ENCODE data around the gene ZNF684. TPM values are rescaled to one million over a fixed set of nuclear protein-coding genes. Genes with fewer than 3 reads are reported as not detected.
A peak's percentile ranks its signal among the peaks of the same experiment; 100 is the strongest.
"Not testable (repeated sequence)": the region's sequence is repeated elsewhere in the genome, so short reads cannot be mapped to it uniquely, and the experiment has no call there.

ZNF684 gene
- 9.2 and 16.0 TPM in 2 replicates for total RNA-seq (2014; rRNA removed; shearing (Covaris generic))

- Histone ChIP-seq H3K27me3 (ENCODE audit: control insufficient read depth, insufficient read depth, low read length) (no peaks in the 10 kb centered on the region), H3K4me3 (ENCODE audit: insufficient read depth, low read depth, low read length) (peak within 1 kb of the TSS; percentile 72), H3K36me3 (replicated peaks; ENCODE audit: control insufficient read depth, insufficient read depth, low read length) (no peaks in the 10 kb centered on the region)
- peak; percentile 90 for DNase-seq
These were observed at the start of gene ZNF684 for GRCh38 chr1:40531381-40532061. TSS of gene ZNF684 (plus strand) at chr1:40531637. CDS start at chr1:40533167, 1,530 bp downstream.

- Histone ChIP-seq H3K27me3 (ENCODE audit: control insufficient read depth, insufficient read depth, low read length) (no peaks in the 10 kb centered on the region), H3K4me3 (ENCODE audit: insufficient read depth, low read depth, low read length) (no peak overlapping the region), H3K36me3 (replicated peaks; ENCODE audit: control insufficient read depth, insufficient read depth, low read length) (peaks cover 5% of the 10 kb centered on the region)
- DNase-seq = no peak
These were observed 36.0 kb upstream of the ZNF684 start for GRCh38 chr1:40495315-40495903.

- DNase-seq; H3K36me3 ChIP-seq (replicated peaks; ENCODE audit: control insufficient read depth, insufficient read depth, low read length); H3K4me3 ChIP-seq (ENCODE audit: insufficient read depth, low read depth, low read length); H3K27me3 ChIP-seq (ENCODE audit: control insufficient read depth, insufficient read depth, low read length): not testable (repeated sequence)
These were observed 28.8 kb upstream of the ZNF684 start for GRCh38 chr1:40502651-40503050.

GRCh38 chr1:40507973-40508372 lies 23.5 kb upstream of the ZNF684 start:
- no peak for DNase-seq
- Histone ChIP-seq H3K27me3 (ENCODE audit: control insufficient read depth, insufficient read depth, low read length) (peaks cover 17% of the 10 kb centered on the region), H3K4me3 (ENCODE audit: insufficient read depth, low read depth, low read length) (peak overlapping the region; percentile 87), H3K36me3 (replicated peaks; ENCODE audit: control insufficient read depth, insufficient read depth, low read length) (no peaks in the 10 kb centered on the region)

- no peaks in the 10 kb centered on the region for H3K36me3 ChIP-seq (replicated peaks; ENCODE audit: control insufficient read depth, insufficient read depth, low read length)
- peak; percentile 76 for DNase-seq
- peak within 1 kb of the TSS; percentile 87 for H3K4me3 ChIP-seq (ENCODE audit: insufficient read depth, low read depth, low read length)
- H3K27me3 ChIP-seq (ENCODE audit: control insufficient read depth, insufficient read depth, low read length) = peaks cover 17% of the 10 kb centered on the region
These were observed 22.8 kb upstream of the ZNF684 start, which contains the start of gene EXO5 for GRCh38 chr1:40508375-40509341. TSS of gene EXO5 (plus strand) at chr1:40508767. CDS start at chr1:40514545, 5,778 bp downstream.

GRCh38 chr1:40519517-40519916 lies 11.9 kb upstream of the ZNF684 start:
- Histone ChIP-seq H3K27me3 (ENCODE audit: control insufficient read depth, insufficient read depth, low read length) (no peaks in the 10 kb centered on the region), H3K36me3 (replicated peaks; ENCODE audit: control insufficient read depth, insufficient read depth, low read length) (no peaks in the 10 kb centered on the region; the same call in none of the 2 replicates), H3K4me3 (ENCODE audit: insufficient read depth, low read depth, low read length) (no peak overlapping the region)
- no peak for DNase-seq

GRCh38 chr1:40530735-40531380 lies 579 bp upstream of the ZNF684 start:
- H3K36me3 ChIP-seq (replicated peaks; ENCODE audit: control insufficient read depth, insufficient read depth, low read length) = no peaks in the 10 kb centered on the region
- H3K4me3 ChIP-seq (ENCODE audit: insufficient read depth, low read depth, low read length) = peak overlapping the region; percentile 72
- no peak for DNase-seq
- no peaks in the 10 kb centered on the region for H3K27me3 ChIP-seq (ENCODE audit: control insufficient read depth, insufficient read depth, low read length)

- Histone ChIP-seq H3K36me3 (replicated peaks; ENCODE audit: control insufficient read depth, insufficient read depth, low read length) (no peaks in the 10 kb centered on the region), H3K4me3 (ENCODE audit: insufficient read depth, low read depth, low read length) (peak overlapping the region; percentile 72), H3K27me3 (ENCODE audit: control insufficient read depth, insufficient read depth, low read length) (no peaks in the 10 kb centered on the region)
- no peak for DNase-seq
These were observed 589 bp downstream of the ZNF684 start for GRCh38 chr1:40532062-40532389.

GRCh38 chr1:40532844-40533424 lies 1.5 kb downstream of the ZNF684 start:
- Histone ChIP-seq H3K4me3 (ENCODE audit: insufficient read depth, low read depth, low read length) (no peak overlapping the region), H3K36me3 (replicated peaks; ENCODE audit: control insufficient read depth, insufficient read depth, low read length) (no peaks in the 10 kb centered on the region), H3K27me3 (ENCODE audit: control insufficient read depth, insufficient read depth, low read length) (no peaks in the 10 kb centered on the region)
- DNase-seq = peak; percentile 58

GRCh38 chr1:40534589-40534988 lies 3.2 kb downstream of the ZNF684 start:
- DNase-seq = no peak
- Histone ChIP-seq H3K36me3 (replicated peaks; ENCODE audit: control insufficient read depth, insufficient read depth, low read length) (no peaks in the 10 kb centered on the region), H3K27me3 (ENCODE audit: control insufficient read depth, insufficient read depth, low read length) (no peaks in the 10 kb centered on the region), H3K4me3 (ENCODE audit: insufficient read depth, low read depth, low read length) (no peak overlapping the region)

- Histone ChIP-seq H3K27me3 (ENCODE audit: control insufficient read depth, insufficient read depth, low read length) (no peaks in the 10 kb centered on the region), H3K36me3 (replicated peaks; ENCODE audit: control insufficient read depth, insufficient read depth, low read length) (no peaks in the 10 kb centered on the region), H3K4me3 (ENCODE audit: insufficient read depth, low read depth, low read length) (no peak overlapping the region)
- no peak for DNase-seq
These were observed 4.3 kb downstream of the ZNF684 start for GRCh38 chr1:40535732-40536131.

- no peaks in the 10 kb centered on the region; the same call in 1 of the 2 replicates for H3K36me3 ChIP-seq (replicated peaks; ENCODE audit: control insufficient read depth, insufficient read depth, low read length)
- DNase-seq = no peak
- H3K4me3 ChIP-seq (ENCODE audit: insufficient read depth, low read depth, low read length) = no peak overlapping the region
- no peaks in the 10 kb centered on the region for H3K27me3 ChIP-seq (ENCODE audit: control insufficient read depth, insufficient read depth, low read length)
These were observed 7.9 kb downstream of the ZNF684 start for GRCh38 chr1:40539338-40539737.

- Histone ChIP-seq H3K36me3 (replicated peaks; ENCODE audit: control insufficient read depth, insufficient read depth, low read length) (peaks cover 4% of the 10 kb centered on the region), H3K27me3 (ENCODE audit: control insufficient read depth, insufficient read depth, low read length) (no peaks in the 10 kb centered on the region), H3K4me3 (ENCODE audit: insufficient read depth, low read depth, low read length) (no peak overlapping the region)
- DNase-seq = no peak
These were observed 15.5 kb downstream of the ZNF684 start for GRCh38 chr1:40546957-40547356.

GRCh38 chr1:40553017-40553416 lies 21.6 kb downstream of the ZNF684 start:
- Histone ChIP-seq H3K4me3 (ENCODE audit: insufficient read depth, low read depth, low read length) (no peak overlapping the region), H3K27me3 (ENCODE audit: control insufficient read depth, insufficient read depth, low read length) (no peaks in the 10 kb centered on the region), H3K36me3 (replicated peaks; ENCODE audit: control insufficient read depth, insufficient read depth, low read length) (no peaks in the 10 kb centered on the region)
- DNase-seq = no peak
